ENCODE measurements around the gene SELENOF.

DNA sequence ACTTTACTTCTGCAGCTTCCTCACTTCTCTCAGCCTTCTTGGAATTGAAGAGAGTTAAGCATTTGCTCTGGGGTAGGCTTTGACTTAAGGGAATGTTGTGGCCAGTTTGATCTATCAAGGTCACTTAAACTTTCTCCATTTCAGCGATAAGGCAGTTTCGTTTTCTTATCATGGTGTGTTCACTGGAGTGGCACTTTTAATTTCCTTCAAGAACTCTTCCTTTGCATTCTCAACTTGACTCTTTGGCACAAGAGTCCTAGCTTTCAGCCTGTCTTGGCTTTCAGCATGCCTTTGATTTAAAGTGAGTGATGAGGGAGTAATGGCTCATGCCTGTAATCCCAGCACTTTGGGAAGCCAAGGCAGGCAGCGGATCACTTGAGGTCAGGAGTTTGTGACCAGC lies 39.2 kb upstream of the SELENOF start:
- no peak for TF ChIP-seq EZH2phosphoT487 (IDR thresholded peaks at IDR 0.05; ENCODE audit: borderline replicate concordance)
- TF ChIP-seq POLR2A (IDR thresholded peaks at IDR 0.05; ENCODE audit: borderline replicate concordance, extremely low read depth, insufficient read depth, insufficient read length): no peak
- no peak for TF ChIP-seq SP1 (IDR thresholded peaks at IDR 0.05; ENCODE audit: low read depth)
- TF ChIP-seq TCF7L2 (IDR thresholded peaks at IDR 0.05; ENCODE audit: borderline replicate concordance, extremely low read depth, insufficient read depth, insufficient read length): no peak
- no peak for TF ChIP-seq CTCF (IDR thresholded peaks at IDR 0.05 in 2 of 3, conservative IDR thresholded peaks at IDR 0.05 in 1 of 3; ENCODE audit: borderline replicate concordance in 1 of 3, insufficient read depth in 1 of 3, low read depth in 2 of 3, low read length in 2 of 3)
- TF ChIP-seq EGR1 (IDR thresholded peaks at IDR 0.05; ENCODE audit: low read depth): no peak
